Muscle of leg (tissue), 11 donors: ENCODE measurements around the gene ZBED1. TPM values are rescaled to one million over a fixed set of nuclear protein-coding genes. Genes with fewer than 3 reads are reported as not detected.
"Not testable (repeated sequence)": the region's sequence is repeated elsewhere in the genome, so short reads cannot be mapped to it uniquely, and the experiment has no call there.

Source experiments
- DNase-seq: peaks from one replicate; pipeline ENCODE4 v3.0.0; 2013
- H3K27ac ChIP-seq: one replicate; pipeline ENCODE4 v1.5.1; 2013; ENCODE audit warnings: mild to moderate bottlenecking, low read length, control low read depth
- H3K27me3 ChIP-seq: one replicate; pipeline ENCODE4 v1.6.1; 2013; ENCODE audit warnings: low read length; ENCODE audit not compliant: control insufficient read depth, insufficient read depth
- H3K36me3 ChIP-seq: one replicate; pipeline ENCODE4 v1.6.1; 2013; ENCODE audit warnings: low read length; ENCODE audit not compliant: control insufficient read depth, insufficient read depth
- H3K4me1 ChIP-seq: one replicate; pipeline ENCODE4 v1.6.1; 2013; ENCODE audit warnings: low read length; ENCODE audit not compliant: control insufficient read depth, insufficient read depth
- H3K4me3 ChIP-seq: one replicate; pipeline ENCODE4 v1.5.1; 2013; ENCODE audit warnings: low read length, control low read depth
- H3K9me3 ChIP-seq: replicated peaks from 2 replicates; pipeline ENCODE4 v1.6.1; 2013; ENCODE audit warnings: low read depth, low read length; ENCODE audit not compliant: control insufficient read depth
- WGBS: methylation state at CpG from one replicate; pipeline ENCODE4 v1.1.5; 2013; ENCODE audit warnings: missing lambda C conversion rate; ENCODE audit not compliant: insufficient coverage; 5-methylcytosine and 5-hydroxymethylcytosine counted together
- polyA plus RNA-seq, 8 donors: library from polyadenylated mRNA; unstranded; fragments of 120-200 nt; gene quantifications; one replicate each; pipeline versions ENCODE4 v1.2.1 to v1.2.3, GENCODE V29; 2013; ENCODE audit warnings: inconsistent platforms in 1 of 8, low replicate concordance in 1 of 8; ENCODE audit not compliant: insufficient read length in 8 of 8, insufficient read depth in 1 of 8
- total RNA-seq: library from RNA; stranded (reverse); fragments of 120-200 nt; gene quantifications from one replicate; pipeline ENCODE4 v1.2.4, GENCODE V29; 2013

Gene ZBED1
- total and polyA plus RNA-seq, 9 donors = 16.4 to 30.4 (median 27.1) TPM

DNA sequence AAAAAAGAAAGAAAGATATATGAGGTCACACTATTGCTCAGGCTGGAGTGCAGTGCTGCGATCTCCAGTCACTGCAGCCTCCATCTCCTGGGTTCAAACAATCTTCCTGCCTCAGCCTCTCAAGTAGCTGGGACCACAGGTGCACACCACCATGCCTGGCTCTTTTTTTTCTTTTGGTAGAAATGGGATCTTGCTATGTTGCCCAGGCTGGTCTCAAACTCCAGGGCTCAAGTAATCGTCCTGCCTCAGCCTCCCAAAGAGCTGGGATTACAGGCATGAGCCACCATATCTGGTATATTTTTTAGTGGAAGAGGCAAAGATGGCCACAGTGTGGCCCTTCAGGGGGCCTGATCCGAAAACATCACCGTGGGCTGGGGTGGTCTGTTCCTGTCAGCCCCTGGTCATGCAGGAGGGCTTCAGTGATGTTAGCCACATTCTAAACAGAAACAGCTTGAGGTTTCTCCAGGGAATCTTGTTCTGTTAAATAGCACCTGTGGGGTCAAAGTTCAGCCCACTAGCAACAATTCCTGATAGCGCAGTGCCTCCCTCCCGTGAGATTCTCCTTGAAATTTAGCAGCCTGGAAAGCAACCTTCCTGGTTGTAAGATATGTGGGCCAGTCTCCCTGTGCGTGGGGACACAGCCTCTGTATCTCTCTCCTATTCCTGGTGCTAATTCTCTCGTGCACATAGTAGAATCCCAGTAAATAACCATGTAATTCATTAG lies 7.3 kb upstream of the ZBED1 start:
- DNase-seq = no peak
- H3K36me3 ChIP-seq = no peaks in the 10 kb centered on the region
- H3K4me1 ChIP-seq = no peaks in the 10 kb centered on the region
- no peak overlapping the region for H3K4me3 ChIP-seq
- H3K27ac ChIP-seq = no peak overlapping the region
- H3K9me3 ChIP-seq = no peaks in the 10 kb centered on the region
- peaks cover 6% of the 10 kb centered on the region for H3K27me3 ChIP-seq
- 35% methylated on average over 2 of the region's 8 CpGs for WGBS

DNA sequence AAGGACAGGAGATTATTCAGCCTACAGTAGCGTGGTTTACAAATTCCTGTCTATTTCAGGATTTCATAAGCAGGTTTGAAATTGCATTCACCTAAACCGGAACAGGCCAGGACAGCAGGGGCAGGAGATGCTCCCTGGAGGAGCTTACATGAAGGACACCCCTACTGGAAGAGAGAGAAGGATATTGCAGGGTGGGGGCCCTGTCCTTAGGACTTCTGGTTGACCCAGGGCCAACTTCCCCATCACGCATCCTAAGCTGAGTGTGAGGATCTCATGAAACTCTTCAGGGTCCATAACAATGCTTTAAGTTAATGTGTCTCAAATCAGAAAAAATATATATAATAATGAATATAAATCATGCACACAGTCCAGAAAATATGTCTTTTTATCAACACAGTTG lies 6.4 kb upstream of the ZBED1 start:
- H3K27ac ChIP-seq = no peak overlapping the region
- no peaks in the 10 kb centered on the region for H3K4me1 ChIP-seq
- H3K9me3 ChIP-seq = no peaks in the 10 kb centered on the region
- WGBS = 89% methylated on average over 1 of the region's 3 CpGs
- no peak overlapping the region for H3K4me3 ChIP-seq
- DNase-seq = no peak
- no peaks in the 10 kb centered on the region for H3K36me3 ChIP-seq
- peaks cover 6% of the 10 kb centered on the region for H3K27me3 ChIP-seq

DNA sequence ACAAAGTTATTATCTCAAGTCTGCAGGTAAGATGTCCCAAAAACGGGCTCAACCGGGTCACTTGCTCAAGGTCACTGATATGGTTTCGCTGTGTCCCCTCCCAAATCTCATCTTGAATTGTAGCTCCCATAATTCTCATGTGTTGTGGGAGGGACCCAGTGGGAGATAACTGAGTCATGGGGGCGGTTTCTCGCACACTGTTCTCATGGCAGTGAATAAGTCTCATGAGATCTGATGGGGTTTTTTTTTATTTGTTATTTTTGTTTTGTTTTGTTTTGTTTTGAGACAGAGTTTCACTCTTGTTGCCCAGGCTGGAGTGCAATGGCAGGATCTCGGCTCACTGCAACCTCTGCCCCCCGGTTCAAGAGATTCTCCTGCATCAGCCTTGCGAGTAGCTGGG lies 4.6 kb upstream of the ZBED1 start:
- H3K27ac ChIP-seq, H3K4me3 ChIP-seq, H3K36me3 ChIP-seq, H3K4me1 ChIP-seq, H3K9me3 ChIP-seq, H3K27me3 ChIP-seq, DNase-seq: not testable (repeated sequence)
- 69% methylated on average over 3 of the region's 8 CpGs for WGBS

DNA sequence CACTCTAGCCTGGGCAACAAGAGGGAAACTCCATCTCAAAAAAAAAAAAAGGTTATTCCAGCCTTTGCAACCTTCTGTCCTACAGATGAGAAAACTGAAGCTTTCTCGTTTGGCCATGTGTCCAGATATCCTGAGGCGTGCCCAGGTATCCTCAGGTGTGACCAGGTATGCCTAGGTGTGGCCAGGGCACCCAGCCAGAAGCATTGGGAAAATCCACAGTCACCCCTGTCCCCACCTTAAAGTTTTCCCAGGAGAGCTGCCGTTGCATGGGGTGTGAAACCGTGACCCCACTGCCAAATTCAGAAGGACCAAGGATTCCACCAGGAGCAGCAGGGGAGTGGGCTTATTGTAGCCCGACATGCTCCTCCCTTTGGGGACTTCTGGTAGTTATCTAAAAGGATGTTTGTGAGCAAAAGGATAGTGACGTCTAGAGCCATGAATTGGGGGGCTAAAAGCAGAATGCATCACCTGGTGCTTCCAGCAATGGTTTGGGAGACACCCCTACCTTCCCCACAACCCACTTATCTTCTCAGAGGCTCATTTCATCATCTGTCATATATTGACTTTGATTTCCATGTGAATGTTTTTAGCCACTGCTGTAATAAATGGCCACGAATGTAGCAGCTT lies 4.0 kb upstream of the ZBED1 start:
- WGBS = 63% methylated on average over 4 of the region's 7 CpGs
- H3K9me3 ChIP-seq = no peaks in the 10 kb centered on the region
- H3K27me3 ChIP-seq = peaks cover 3% of the 10 kb centered on the region
- H3K4me3 ChIP-seq = no peak overlapping the region
- H3K27ac ChIP-seq = no peak overlapping the region
- peaks cover under 1% of the 10 kb centered on the region for H3K4me1 ChIP-seq
- H3K36me3 ChIP-seq = no peaks in the 10 kb centered on the region
- DNase-seq = no peak

DNA sequence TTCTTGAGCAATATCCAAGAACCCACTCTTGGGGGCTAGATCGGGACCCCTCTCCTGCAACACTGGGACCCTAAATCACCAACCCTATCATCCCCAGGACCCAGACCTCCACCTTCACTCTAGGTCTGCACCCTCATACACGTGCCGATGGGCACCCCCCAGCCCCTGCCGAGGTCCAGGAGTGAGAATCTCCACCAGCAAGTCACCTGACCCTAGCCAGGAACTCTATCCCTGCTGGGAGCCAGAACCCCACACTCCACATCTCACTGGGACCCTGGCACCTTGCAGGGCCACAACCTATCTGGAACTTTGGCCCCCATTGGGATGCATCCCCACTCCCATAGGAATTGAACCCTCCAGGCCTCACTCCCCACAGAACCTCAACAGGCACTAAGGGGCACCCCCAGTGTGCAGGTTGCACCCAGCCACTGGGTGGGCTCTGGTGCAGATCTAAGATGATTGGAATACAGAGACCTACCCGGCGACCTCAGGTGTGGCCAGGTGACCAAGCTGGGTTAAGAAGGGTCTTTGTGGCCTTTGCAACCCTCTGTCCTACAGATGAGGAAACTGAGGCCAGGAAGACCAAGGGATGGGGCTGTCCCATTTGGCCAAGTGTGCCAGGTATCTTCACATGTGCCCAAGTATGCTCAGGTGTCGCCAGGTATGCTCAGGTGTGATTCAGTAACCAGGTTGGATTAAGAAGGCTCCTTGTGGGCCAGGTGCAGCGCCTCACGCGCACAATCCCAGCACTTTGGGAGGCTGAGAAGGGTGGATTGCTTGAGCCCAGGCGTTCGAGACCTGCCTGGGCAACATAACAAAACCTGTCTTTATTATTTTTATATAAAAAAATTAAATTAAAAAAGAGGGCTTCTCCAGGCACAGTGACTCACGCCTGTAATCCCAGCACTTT lies 3.1 kb upstream of the ZBED1 start:
- H3K9me3 ChIP-seq = no peaks in the 10 kb centered on the region
- DNase-seq = no peak
- H3K4me1 ChIP-seq = peaks cover 10% of the 10 kb centered on the region
- H3K4me3 ChIP-seq = no peak overlapping the region
- 80% methylated on average over 7 of the region's 13 CpGs for WGBS
- no peak overlapping the region for H3K27ac ChIP-seq
- no peaks in the 10 kb centered on the region for H3K36me3 ChIP-seq
- H3K27me3 ChIP-seq = peaks cover 3% of the 10 kb centered on the region

DNA sequence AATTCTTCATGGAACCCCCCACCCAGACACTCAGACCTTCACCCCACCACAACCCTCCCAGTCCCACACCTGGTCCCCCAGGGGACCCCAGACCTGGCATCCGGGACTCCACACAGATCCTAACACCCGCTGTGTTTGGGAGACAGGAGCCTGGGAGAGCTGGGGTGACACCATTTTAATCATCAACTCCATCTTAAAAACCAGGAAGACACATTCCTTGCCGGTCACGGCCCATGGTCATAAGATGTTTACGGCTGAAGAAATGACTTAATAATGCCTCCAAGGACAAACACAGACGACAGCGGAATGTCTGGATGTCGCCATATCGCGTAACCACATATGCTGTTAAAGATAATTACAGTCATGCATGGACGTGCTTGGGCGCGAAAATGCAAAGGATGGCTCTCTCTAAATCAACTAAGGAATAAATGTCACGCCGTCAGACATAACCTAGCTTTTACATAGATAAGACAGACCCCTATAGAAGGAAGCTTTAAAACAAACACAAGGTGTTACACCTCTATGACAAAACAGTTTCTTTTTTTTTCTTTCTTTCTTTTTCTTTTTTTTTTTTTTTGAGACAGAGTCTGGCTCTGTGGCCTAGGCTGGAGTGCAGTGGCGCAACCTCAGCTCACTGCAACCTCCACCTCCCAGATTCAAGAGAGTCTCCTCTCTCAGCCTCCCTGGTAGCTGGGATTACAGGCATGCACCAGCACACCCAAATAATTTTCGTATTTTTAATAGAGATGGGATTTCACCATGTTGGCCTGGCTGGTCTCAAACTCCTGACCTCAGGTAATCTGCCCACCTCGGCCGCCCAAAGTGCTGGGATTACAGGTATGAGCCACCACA lies 2.1 kb upstream of the ZBED1 start:
- no peak for DNase-seq

DNA sequence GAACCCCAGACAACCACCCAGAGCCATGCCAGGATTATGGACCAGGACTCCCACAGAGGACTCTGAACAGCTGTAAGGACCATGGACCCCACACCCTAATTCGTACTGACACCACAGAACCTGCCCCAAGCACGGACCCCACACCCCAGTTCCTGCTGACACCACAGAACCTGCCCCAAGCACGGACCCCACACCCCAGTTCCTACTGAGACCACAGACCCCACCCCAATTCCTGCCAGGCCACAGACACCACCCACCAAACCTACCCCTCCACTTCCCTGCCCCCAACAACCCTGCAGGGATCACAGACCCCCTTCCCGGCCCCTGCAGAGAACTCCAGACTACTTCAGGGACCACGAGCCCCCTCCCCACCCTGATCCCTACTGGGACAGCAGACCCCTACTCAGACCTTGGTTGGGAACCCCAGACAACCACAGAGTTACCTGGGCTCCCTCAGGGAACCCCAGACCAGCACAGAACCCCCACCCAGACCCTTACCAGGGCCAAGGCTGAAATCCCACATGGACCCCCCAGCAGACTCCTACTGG lies 1.4 kb upstream of the ZBED1 start:
- WGBS = 91% methylated on average over 5 of the region's 5 CpGs
- H3K27me3 ChIP-seq = no peaks in the 10 kb centered on the region
- no peak for DNase-seq
- H3K4me1 ChIP-seq = peaks cover 19% of the 10 kb centered on the region
- no peak overlapping the region for H3K27ac ChIP-seq
- H3K4me3 ChIP-seq = no peak overlapping the region
- no peaks in the 10 kb centered on the region for H3K9me3 ChIP-seq
- no peaks in the 10 kb centered on the region for H3K36me3 ChIP-seq

More for the DNA sequence above, 2.1 kb upstream of the ZBED1 start:
- Histone ChIP-seq H3K27ac (no peak overlapping the region), H3K4me1 (peaks cover 19% of the 10 kb centered on the region), H3K27me3 (no peaks in the 10 kb centered on the region), H3K9me3 (no peaks in the 10 kb centered on the region), H3K36me3 (no peaks in the 10 kb centered on the region), H3K4me3 (no peak overlapping the region)
- WGBS = 24% methylated on average over 13 of the region's 19 CpGs

DNA sequence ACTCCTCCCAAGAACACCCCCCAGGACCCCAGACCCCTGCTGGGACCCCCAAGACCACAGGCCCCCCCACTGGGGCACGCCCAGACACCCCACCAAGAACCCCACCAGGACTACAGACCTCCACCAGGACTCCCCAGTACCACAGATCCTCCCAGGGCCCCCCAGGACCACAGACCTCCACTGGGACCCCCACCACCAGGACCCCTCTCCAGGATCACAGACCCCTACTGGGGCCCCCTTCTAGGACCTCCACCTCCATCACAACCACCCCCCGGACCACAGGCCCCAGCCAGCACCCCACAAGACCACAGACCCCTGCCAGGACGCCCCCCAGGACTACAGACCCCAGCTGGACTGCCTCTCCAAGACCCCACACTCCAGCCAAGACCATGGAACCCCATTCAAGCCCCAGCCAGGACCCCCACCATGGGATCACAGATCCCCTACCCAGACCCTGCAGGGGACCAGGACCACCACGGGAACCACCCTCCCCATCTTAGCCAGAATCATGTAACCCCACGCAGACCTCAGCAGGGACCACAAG lies 855 bp upstream of the ZBED1 start:
- Histone ChIP-seq H3K27ac (no peak overlapping the region), H3K4me1 (peaks cover 19% of the 10 kb centered on the region), H3K36me3 (no peaks in the 10 kb centered on the region), H3K9me3 (no peaks in the 10 kb centered on the region), H3K27me3 (no peaks in the 10 kb centered on the region), H3K4me3 (no peak overlapping the region)
- WGBS = 98% methylated on average over 4 of the region's 5 CpGs
- no peak for DNase-seq

DNA sequence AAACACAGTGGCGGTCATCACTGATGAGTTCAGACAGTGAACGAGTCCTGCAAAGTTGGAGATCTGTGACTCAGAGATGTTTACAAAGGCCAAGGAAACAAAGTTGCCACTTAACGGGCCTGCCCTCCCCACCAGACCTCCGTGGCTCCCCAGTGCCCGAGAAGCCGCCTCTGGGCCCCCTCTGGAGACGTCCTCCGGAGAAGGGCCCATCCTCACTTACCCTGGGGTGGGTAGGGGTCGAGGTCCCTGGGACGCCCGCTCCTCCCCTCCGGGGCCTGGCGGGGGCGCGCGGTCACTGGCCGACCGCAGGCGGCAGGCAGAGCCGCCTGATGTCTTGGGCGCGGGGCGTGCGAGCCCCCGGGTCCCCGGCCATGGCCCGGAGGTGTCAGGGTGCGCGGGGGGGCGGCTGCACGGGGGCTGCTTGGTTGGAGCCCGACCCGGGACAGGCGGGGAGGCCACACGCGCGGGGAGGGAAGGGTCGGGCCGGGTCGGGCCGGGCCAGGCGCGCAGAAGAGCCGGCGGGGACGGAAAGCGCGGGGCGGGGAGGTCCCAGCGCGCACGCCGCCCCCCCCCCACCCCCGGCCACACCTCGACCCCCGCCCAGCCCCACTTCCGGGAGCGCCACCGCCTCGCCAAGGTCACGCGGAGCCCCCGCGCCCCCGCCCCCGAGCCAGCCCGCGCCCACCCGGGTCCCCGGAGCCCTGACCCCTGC lies 529 bp downstream of the ZBED1 start:
- no peaks in the 10 kb centered on the region for H3K9me3 ChIP-seq
- H3K4me1 ChIP-seq = peaks cover 19% of the 10 kb centered on the region
- under 1% methylated on average over 47 of the region's 70 CpGs for WGBS
- peak; percentile 54 for DNase-seq
- peak overlapping the region; percentile 70 for H3K27ac ChIP-seq
- H3K27me3 ChIP-seq = no peaks in the 10 kb centered on the region
- H3K36me3 ChIP-seq = peaks cover 5% of the 10 kb centered on the region
- peak overlapping the region; percentile 49 for H3K4me3 ChIP-seq
